Measurements from ENCODE around the gene PRCP. TPM values are rescaled to one million over a fixed set of nuclear protein-coding genes. Genes with fewer than 3 reads are reported as not detected.
A peak's percentile ranks its signal among the peaks of the same experiment; 100 is the strongest.

PRCP gene
- total RNA-seq, 1 donor from 2014 or later, result 282 TPM

GRCh38 chr11:82776377-82776776 lies 123.9 kb downstream of the PRCP start:
- no peak for DNase-seq

- peak; percentile 84 for DNase-seq
These were observed 124.4 kb downstream of the PRCP start for GRCh38 chr11:82775736-82776346.

- DNase-seq, result no peak
These were observed 125.0 kb downstream of the PRCP start for GRCh38 chr11:82775218-82775617.

Other genes with a start within 250 kb of the PRCP start
- gene FAM181B, start 166.6 kb downstream of the PRCP start, total RNA-seq, result under 0.01 and 0.05 TPM in 2 replicates
- gene DDIAS, start 1.3 kb upstream of the PRCP start, total RNA-seq, result 4.6 and 12.8 TPM in 2 replicates
- gene RAB30, start 171.5 kb upstream of the PRCP start, total RNA-seq, result 11.2 and 23.1 TPM in 2 replicates

Measured in dermis blood vessel endothelial cell (primary cell).